G401.6 (cell line): ENCODE results near the gene PARP8.
"Not testable (repeated sequence)": the region's sequence is repeated elsewhere in the genome, so short reads cannot be mapped to it uniquely, and the experiment has no call there.

Experiments
- FAIRE-seq: peaks from 2 replicates; lab custom pipeline; 2012; peaks lifted over from hg19 to GRCh38; lab: Jason Lieb, UNC

The PARP8 gene

DNA sequence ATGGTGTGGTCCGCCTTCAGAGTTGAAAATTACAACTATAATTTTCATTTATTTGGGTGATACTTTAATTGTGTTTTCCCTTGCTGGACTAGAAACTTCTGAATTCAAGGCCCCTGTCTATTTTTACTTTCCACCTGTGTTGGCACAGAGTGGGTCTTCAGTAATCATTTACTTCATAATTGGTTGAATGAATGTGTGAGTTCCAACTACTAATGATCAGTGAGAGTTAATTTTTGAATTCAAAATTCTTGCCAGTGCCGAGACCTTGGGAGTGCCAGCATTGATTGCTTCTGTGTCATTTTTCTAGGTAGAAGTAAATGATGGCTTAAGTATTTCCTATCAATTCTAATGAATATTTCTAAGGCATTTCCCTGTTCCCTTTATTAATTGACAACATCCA lies 61.4 kb downstream of the PARP8 start:
- no peak for FAIRE-seq

DNA sequence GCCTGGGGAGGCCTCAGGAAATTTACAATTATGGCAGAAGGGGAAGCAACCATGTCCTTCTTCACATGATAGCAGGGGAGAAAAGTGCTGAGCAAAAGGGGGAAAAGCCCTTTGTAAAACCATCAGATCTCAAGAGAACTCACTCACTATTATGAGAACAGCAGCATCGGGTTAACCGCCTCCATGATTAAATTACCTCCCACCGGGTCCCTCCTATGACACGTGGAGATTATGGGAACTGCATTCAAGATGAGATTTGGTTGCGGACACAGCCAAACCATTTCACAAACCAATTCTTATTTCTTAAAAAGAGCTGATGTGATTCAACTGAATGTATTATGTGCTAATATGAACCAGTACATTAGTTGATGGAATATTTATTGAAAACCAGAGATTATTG lies 63.9 kb downstream of the PARP8 start:
- no peak for FAIRE-seq

DNA sequence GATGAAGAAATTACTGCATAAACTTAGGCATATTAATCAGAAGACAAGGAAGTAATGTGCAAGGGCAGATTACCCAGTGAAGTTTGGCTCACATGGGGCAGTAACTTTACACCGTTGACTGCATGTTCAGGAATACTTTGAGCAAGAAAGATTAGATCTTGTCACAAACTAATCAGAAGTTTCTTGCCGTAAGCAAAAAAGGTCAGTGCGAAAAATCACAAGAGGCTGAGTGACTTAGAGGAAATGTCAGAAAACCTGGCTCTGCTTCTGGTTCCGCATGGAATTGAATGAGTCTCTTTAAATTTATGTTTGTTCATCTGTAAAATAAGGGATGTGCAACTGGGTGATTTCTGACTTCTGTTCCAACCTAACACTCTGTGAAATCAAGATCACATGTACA lies 64.4 kb downstream of the PARP8 start:
- FAIRE-seq = no peak

DNA sequence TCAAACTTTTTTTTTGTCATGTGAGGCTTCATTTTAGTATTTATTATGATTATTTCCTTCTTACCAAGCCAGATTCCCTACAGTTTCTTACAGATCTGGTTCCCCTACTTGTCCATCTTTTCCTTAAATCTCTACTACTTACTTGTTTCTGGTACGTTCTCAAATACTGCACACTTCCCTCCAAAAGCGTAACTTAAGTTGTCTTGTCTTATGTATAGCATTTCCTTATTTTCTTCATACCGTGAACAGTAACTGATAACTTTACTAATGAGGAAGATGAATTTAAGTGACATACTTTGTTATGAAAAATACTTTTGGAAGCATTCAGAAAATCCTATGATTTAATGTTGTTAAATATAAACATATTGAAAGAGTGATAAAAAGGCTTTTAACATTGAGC lies 67.3 kb downstream of the PARP8 start:
- no peak for FAIRE-seq

DNA sequence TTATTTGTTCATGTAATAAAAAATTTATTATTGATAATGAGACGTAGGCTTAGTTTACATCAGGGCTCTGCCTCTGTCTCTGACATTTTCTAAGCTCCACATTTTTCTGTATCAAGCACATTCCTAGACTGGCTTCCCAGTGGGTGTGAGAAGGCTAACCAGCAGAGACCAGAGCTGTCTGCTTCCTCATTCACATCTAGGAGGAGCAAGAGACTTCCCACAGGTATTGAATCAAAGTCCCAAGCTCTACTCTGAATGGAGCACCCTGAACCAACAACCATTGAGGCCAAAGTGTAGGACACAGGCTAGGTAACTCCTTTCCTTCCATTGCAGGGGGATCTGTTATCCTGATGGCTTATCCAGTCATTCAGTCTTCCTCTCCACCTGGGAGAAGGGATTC lies 72.4 kb downstream of the PARP8 start:
- no peak for FAIRE-seq

DNA sequence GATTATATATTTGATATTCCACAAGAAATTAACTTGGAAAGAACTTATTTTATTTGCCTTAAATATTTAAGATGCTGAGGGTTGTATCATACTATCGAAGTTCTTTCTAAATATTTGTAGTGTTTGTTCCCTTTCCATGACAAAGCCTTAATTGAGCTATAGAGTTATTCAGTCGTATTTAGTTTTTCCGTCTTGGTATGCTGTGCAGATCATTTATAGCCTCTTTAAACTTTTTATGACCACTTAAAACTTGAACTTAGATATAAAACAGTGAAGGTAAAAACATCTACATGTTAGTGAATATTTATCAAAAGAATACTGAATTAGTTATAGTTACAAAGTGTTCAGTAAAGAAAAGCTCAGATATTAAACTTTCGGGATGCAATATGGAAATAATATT lies 74.4 kb downstream of the PARP8 start:
- no peak for FAIRE-seq

DNA sequence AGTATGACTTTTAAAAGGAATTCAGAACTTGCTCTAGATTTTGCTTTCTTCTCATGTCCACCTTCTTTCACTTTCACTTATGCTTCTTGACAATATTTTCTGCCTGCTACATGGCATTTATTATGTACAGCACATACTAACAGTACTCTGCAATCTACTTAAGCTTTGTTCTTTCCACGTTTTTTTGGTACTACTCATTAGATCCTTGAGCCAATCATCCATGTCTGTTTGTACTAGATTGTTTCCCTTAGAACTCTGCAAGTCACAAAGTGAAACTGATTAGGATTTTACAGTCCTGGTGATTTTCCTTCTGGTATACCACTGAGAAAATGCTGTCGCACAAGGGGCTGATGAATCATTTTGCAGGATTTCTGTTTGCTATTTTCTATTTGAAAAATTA lies 78.3 kb downstream of the PARP8 start:
- FAIRE-seq = no peak

DNA sequence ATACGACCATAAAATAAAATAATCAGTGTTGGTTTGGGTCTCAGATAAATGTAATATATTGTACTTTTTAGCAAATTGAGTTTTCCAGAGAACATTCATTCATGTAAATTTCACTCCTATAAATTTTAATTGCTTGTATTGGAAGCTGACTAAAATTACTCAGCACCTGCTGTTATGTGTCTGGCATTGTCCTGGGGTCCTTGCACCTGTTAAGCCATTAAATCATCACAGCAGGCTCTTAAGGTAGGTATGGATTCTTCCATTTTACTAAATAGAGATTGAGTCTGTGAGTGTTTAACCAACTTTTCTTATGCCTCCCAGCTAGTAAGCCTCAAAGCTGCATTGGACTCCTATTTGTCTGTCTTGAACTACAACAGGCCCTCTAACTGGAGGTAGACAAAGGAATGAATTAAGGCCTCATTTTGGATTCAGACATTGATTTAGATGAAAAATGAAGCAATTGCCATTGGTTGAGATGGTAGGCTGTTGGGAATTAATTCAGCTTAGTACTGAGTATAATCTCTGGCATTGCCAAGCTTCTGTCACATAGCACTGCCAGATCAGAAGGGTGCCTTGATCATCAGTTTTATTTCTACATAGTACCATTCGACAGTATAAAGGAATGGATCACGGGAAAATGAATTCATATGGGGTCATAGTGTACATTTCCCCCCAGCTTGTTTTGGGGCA lies 78.9 kb downstream of the PARP8 start:
- FAIRE-seq = no peak

DNA sequence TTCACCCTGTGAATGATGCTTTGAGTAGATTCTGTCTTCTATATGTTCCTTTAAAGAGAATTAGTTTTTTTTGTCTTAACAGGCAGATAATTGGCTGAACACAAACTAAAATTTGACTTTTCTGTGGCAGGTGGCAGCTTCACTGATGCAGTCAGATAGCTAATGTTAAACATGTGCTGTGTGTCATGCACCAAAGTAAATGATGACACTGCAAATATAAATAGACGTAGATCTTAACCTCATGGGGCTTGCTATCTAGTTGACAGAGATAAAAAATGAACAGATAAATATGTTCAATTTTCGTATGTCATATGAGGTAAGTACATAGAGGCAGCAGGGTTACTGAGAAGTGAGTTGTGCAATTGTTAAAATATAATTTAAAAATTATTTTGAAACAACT lies 82.7 kb downstream of the PARP8 start:
- FAIRE-seq = no peak

DNA sequence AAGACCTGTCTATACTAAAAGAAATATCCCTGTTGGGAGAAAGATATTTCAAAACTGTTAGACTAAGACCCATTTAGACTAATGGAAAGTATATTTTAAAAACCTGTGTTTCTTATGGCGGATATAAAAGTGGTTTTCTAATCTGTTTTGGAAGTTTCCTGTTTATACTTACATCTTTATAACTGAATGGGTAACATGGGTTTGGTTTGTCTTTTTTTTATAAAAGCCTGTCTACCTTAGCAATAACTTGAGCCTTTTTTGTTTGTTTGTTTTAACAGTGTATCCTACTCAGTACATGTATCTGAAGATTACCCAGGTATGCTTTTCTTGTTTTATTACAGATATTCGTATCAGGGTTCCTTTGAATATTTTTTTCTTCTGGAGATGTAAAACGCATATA lies 83.4 kb downstream of the PARP8 start:
- FAIRE-seq = no peak

DNA sequence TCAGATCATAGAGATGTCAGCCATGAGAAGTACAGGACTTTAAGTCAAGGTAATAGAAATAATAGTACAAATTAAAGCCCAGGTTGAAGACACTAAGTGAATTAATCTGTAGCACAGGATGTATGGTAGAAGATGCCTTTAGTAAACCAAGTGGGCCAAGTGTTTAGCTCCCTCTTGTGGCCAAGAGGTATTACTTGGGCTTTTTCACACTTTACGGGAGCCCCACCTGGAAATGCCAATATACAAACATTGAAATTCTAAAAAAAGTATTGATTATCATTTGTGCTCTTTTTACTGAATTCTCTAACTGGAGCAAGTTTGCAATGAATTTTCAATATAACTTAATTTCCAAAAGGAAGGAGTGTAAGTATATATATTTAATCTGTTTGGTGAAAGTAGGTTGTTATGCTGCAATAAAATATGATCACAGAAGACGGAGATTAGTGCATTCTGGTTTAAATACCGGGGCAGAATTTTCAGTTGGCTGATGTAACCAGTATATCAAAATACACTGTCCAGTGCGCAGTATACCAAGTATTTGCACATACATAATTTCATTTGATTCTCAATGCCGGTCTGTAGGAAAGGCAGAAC lies 84.7 kb downstream of the PARP8 start:
- no peak for FAIRE-seq

DNA sequence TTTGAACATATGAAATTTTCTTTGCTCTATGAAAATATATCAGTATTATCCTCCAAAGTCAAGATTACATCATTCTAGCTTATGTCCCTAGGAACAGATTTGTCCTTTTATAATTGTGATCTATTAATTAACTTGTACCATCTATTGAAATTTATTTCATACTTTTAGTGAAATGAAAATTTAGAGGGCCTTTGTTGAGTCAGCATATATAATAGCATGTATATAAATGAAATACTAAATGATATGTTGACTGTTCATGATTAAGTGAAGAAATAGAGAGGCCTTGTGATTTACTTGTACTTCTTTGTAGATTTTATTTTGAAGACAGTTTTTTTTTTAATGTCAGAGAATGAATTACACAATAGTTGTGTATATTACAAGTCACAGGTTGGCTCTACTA lies 86.4 kb downstream of the PARP8 start:
- FAIRE-seq = no peak

DNA sequence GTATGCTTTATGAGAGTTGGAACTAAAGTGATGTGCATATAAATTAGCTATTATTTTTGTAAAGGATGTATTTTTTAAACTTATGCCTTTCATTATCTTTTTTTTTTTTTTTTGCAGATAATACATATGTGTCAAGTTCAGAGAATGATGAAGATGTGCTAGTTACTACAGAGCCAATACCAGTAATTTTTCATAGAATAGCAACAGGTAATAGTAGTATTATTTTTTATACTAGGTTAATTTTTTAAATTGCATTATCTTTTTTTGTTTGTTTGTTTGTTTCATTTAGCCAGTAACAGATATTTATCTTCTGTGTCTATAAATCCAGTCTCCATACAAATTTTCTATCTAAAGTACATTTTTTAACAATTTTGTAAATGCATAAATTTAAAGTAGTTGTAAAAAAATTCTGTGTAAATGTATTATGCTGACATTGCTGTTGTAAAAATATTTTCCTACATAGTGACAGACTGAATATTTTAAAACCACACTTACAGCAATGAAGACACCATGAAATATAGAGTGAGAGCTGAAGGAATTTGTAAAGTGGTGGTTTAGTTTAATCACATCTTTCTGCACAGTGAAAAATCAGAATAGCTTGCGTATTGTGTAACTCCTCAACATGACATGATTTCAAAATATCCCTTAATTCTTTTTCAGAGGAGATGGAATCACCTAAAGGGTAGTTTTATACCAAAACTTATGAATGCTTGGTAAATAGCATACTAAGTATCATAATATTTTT lies 93.3 kb downstream of the PARP8 start:
- no peak for FAIRE-seq

DNA sequence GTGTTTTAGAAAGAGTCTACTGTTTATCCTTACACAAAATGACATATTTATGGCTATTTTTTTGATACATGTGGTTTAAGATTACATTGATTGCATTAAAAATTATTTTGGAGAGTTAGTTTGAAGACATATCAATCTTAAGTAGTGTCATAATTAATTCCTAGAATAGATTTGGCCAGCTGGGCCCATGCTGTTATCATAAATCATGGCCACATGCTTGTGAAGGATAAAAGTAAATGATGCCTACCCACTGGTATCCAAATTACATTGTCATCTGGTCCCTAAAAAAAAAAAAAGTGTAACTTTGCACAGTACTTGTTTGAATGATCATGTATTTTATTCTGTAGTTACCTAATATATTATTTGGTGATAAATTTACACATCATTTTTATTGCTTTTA lies 96.9 kb downstream of the PARP8 start:
- no peak for FAIRE-seq

DNA sequence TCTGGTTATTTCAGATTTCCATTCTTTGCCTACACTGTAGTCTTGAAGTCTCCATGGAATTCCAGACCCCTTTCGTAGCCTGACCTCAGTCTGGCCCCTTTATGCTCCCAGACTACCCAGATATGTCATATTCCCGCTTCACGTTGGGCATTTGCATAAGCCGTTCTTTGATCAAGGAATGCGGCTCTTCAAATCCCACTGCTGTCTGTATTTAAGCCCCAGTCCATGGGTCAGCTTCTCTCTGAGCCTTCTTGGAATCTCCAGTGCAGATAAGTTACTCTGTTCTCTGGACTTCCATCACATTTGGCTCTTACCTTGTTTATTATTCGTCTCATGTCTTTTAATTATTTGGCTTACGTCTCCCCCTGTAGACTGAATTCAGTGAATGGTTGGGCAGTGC lies 97.4 kb downstream of the PARP8 start:
- no peak for FAIRE-seq

DNA sequence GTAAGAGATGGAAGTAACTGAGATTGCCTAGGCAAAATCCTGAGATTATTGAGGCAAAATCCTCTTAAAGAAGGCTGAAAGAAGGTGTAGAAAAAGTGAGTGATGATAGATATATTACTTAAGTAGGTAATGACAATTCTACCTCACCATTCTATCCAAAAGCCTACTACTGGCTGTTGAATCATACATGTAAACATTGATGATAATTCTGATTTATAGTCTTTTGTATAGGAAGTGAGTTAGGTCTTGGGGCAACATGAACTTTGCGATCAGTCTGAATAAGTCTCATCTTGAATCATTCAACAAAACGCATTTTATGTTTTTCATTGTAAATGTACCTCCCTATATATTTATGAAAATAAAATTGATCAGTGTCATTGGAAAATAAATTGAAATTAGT lies 99.6 kb downstream of the PARP8 start:
- no peak for FAIRE-seq

DNA sequence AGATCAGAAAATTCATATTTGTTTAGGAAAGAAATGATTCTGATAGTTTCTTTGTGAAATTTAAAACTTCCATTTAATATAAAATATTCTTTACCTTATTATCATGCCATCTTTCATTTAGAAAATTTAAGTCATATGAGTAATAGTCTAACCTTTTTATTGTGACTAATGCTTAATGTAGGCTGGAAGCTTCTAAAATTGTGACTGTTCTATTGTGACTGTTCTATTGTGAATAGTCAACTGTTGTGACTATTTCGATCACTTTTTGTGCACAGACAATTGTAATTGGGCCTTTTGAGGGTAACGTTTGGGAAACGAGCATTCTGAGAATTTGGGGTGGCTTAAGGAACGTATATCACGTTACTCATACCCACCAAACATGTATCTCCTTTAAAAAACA lies 100.0 kb downstream of the PARP8 start:
- no peak for FAIRE-seq

DNA sequence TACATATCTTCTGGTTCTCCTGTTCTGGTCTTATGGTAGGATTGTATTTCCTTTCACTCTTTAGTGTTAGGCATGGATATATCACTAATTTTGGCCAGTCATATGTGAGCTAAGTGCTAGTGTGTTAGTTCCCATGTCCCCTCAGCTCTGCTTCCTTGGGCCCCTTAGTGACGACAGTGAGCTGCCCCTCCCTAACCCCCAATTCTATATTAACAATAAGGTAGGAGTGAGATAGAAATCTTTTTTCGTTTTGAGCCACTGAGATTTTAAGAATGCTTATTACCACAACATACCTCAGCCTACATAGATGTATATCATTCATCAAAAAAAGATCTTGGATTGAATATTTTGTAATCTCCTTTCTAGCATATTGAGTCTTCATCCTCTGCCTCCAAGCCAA lies 100.5 kb downstream of the PARP8 start:
- FAIRE-seq = no peak

DNA sequence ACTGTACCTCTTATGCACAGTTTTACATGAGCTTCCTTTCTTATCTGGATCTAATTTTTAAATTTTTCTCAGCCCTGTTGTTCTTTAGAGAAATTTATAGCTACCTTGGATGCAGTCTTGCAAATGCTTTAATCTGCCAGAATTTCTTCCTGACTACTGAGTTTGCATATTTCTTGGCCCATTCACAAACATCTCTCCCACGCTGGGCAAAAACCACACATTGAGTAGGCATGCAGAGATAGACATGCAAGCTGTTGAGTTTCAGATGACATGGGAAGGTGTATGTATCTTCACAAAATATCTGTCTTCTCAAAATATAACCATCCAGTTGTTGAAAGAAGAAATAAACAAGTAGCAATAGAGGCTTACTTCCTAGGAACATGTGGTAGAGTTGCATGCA lies 101.2 kb downstream of the PARP8 start:
- no peak for FAIRE-seq

DNA sequence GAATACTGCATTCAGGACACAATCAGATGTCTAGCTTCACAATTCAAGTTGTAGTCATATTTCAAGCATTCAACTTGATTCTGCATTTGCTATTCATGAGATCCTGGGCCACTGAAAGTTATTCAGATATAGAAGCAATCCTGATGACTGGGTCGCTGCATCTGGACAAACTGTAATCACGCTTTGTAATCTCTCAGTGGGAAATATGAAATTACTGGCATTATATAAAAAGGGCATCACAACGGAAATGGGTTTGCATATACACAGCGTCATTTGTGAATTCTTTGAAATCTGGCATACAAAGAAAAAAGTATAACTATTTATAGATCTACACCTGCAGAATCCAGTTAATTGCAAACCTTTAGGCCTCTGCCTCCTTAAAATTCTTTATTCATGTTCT lies 102.2 kb downstream of the PARP8 start:
- FAIRE-seq = no peak

DNA sequence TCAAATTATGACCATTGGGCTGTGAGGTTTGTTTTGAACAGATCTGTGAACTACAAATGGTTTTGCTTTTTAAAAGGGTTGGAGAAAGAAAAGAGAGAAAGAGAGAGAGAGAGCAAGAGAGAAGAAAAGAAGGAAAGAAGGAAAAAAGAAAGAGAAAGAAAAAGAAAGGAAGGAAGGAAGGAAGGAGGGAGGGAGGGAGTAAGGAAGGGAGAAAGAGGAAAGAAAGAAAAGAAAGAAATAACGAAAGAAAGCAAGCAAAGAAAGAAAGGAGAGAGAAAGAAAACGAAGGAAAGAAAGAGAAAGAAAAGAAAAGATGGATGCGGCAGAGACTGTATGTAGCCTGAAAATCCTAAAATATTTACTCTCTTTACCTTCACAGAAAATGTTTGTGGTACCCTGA lies 104.0 kb downstream of the PARP8 start:
- FAIRE-seq = no peak

DNA sequence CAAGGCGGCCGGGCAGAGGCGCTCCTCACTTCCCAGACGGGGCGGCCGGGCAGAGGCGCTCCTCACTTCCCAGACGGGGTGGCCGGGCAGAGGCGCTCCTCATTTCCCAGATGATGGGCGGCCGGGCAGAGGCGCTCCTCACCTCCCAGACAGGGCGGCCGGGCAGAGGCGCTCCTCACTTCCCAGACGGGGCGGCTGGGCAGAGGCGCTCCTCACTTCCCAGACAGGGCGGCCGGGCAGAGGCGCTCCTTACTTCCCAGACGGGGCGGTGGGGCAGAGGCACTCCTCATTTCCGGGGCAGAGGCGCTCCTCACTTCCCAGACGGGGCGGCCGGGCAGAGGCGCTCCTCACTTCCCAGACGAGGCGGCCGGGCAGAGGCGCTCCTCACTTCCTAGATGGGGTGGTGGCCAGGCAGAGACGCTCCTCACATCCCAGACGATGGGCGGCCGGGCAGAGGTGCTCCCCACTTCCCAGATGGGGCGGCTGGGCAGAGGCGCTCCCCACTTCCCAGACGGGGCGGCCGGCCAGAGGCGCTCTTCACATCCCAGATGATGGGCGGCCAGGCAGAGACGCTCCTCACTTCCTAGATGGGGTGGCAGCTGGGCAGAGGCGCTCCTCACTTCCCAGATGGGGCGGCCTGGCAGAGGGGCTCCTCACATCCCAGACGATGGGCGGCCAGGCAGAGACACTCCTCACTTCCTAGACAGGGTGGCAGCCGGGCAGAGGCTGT lies 108.2 kb downstream of the PARP8 start:
- FAIRE-seq = not testable (repeated sequence)

DNA sequence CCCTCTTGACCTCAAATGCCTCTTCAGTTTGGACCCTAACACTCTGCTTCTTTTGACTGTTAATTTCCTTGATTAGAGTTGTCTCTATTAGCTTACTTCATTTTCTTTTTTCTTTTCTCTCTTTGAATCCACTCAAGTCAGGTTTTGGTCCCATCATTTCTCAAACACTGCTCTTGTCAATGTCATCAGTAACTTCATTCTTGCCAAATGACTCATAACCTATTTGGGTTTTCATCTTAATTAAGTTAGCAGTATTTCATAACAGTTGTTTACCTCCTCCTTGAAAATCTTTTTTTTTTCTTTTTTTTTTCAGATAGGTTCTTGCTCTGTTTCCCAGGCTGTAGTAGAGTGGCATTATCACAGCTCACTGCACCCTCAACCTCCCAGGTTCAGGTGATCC lies 119.6 kb downstream of the PARP8 start:
- FAIRE-seq = no peak
